H1 (cell line): ENCODE measurements around the gene HENMT1. TPM values are rescaled to one million over a fixed set of nuclear protein-coding genes. Genes with fewer than 3 reads are reported as not detected.

Source experiments
- CTCF ChIA-PET: fragments of 300-600 bp; sonication (Branson Sonifier 250); formaldehyde crosslinking; loops from one replicate; lab custom pipeline; 2021; ENCODE audit not compliant: partially characterized antibody; lab: Charles Lee
- POLR2A ChIA-PET: fragments of 300-600 bp; sonication (Branson Sonifier 250); formaldehyde crosslinking; loops from one replicate; lab custom pipeline; 2021; ENCODE audit warnings: inconsistent platforms; ENCODE audit not compliant: partially characterized antibody; lab: Charles Lee
- DNase-seq, 2 experiments: peaks; one replicate each; pipeline versions ENCODE4 v3.0.0 to v3.0.0-alpha.2; 2010 to 2022; ENCODE audit warnings: low spot score in 2 of 2, low read depth in 1 of 2, mixed read lengths in 1 of 2
- FAIRE-seq: peaks from 2 replicates; lab custom pipeline; 2011; peaks lifted over from hg19 to GRCh38; lab: Jason Lieb, UNC
- H2AFZ ChIP-seq: 2 replicates; pipeline ENCODE4 v1.8.1; 2012; ENCODE audit warnings: low read length, inconsistent platforms
- H2AK5ac ChIP-seq: 2 replicates; pipeline ENCODE4 v1.6.1; 2013; ENCODE audit warnings: low read depth, low read length
- H2BK120ac ChIP-seq: replicated peaks from 2 replicates; pipeline ENCODE3; 2013; ENCODE audit warnings: low read depth, low read length, inconsistent platforms
- H2BK12ac ChIP-seq: 2 replicates; pipeline ENCODE4 v1.6.1; 2013; ENCODE audit warnings: low read depth, low read length
- H2BK15ac ChIP-seq: 2 replicates; pipeline ENCODE4 v1.6.1; 2013; ENCODE audit warnings: low read length
- H2BK20ac ChIP-seq: 2 replicates; pipeline ENCODE4 v1.6.1; 2013; ENCODE audit warnings: low read length
- H2BK5ac ChIP-seq: 2 replicates; pipeline ENCODE4 v1.6.1; 2013; ENCODE audit warnings: low read depth, low read length
- H3K14ac ChIP-seq: 2 replicates; pipeline ENCODE4 v1.6.1; 2013; ENCODE audit warnings: inconsistent platforms; ENCODE audit not compliant: insufficient read length
- H3K18ac ChIP-seq: 2 replicates; pipeline ENCODE4 v1.6.1; 2013; ENCODE audit warnings: low read length; ENCODE audit errors: extremely low read depth
- H3K23ac ChIP-seq: 2 replicates; pipeline ENCODE4 v1.6.1; 2013; ENCODE audit warnings: inconsistent platforms; ENCODE audit not compliant: insufficient read length
- H3K23me2 ChIP-seq: 2 replicates; pipeline ENCODE4 v1.6.1; 2013; ENCODE audit warnings: low read depth, low read length
- H3K27ac ChIP-seq: 2 replicates; pipeline ENCODE4 v1.6.1; 2011; ENCODE audit warnings: low read depth, low read length, inconsistent platforms
- H3K27me3 ChIP-seq, 4 experiments: replicated peaks in 1 of 4; 1 replicate in 1 of 4; 2 replicates in 3 of 4; pipeline versions ENCODE4 v1.6.1 to v1.8.1; 2011 to 2013; ENCODE audit warnings: low read length in 3 of 4, mild to moderate bottlenecking in 3 of 4, inconsistent platforms in 2 of 4, mixed read lengths in 2 of 4, moderate library complexity in 1 of 4; ENCODE audit not compliant: control insufficient read depth in 3 of 4, insufficient read depth in 3 of 4; ENCODE audit errors: extremely low read depth in 1 of 4
- H3K36me3 ChIP-seq, 4 experiments: 2 replicates each; pipeline versions ENCODE4 v1.6.1 to v1.8.1; 2011 to 2013; ENCODE audit warnings: mild to moderate bottlenecking in 4 of 4, low read length in 3 of 4, moderate library complexity in 2 of 4, control low read depth in 1 of 4, inconsistent platforms in 1 of 4; ENCODE audit not compliant: insufficient read depth in 4 of 4, control insufficient read depth in 2 of 4
- H3K4ac ChIP-seq: replicated peaks from 2 replicates; pipeline ENCODE3; 2013; ENCODE audit warnings: low read length, low read depth, mixed read lengths, inconsistent platforms; ENCODE audit not compliant: insufficient read length
- H3K4me1 ChIP-seq, 4 experiments: replicated peaks in 1 of 4; 1 replicate in 1 of 4; 2 replicates in 3 of 4; pipeline versions ENCODE4 v1.6.1 to v1.8.1; 2011 to 2013; ENCODE audit warnings: low read length in 3 of 4, inconsistent platforms in 2 of 4, mixed read lengths in 1 of 4; ENCODE audit not compliant: insufficient read depth in 4 of 4, control insufficient read depth in 3 of 4
- H3K4me2 ChIP-seq, 2 experiments: 2 replicates each; pipeline versions ENCODE4 v1.6.1 to v1.8.1; 2011 to 2013; ENCODE audit warnings: low read depth in 2 of 2, low read length in 2 of 2, control low read depth in 1 of 2, inconsistent platforms in 1 of 2, mild to moderate bottlenecking in 1 of 2; ENCODE audit not compliant: insufficient read depth in 1 of 2
- H3K4me3 ChIP-seq, 4 experiments: fragments of 200-600, 300-600 bp in 1 of 4; sonication (generic), shearing (Covaris generic), sonication (Bioruptor Twin) in 1 of 4; 2 replicates each; pipeline versions ENCODE4 v1.5.1 to v1.8.1; 2011 to 2016; ENCODE audit warnings: low read length in 4 of 4, low read depth in 3 of 4, control low read depth in 2 of 4, inconsistent platforms in 2 of 4, mild to moderate bottlenecking in 2 of 4, mixed read lengths in 1 of 4, moderate library complexity in 1 of 4; ENCODE audit not compliant: insufficient read depth in 2 of 4; ENCODE audit errors: extremely low read depth in 1 of 4
- H3K56ac ChIP-seq: replicated peaks from 2 replicates; pipeline ENCODE3; 2013; ENCODE audit warnings: low read depth, mild to moderate bottlenecking, mixed read lengths, low read length, inconsistent platforms; ENCODE audit not compliant: insufficient read length
- H3K79me1 ChIP-seq: 2 replicates; pipeline ENCODE4 v1.6.1; 2013; ENCODE audit warnings: low read depth, low read length, control low read depth
- H3K79me2 ChIP-seq, 2 experiments: 2 replicates each; pipeline versions ENCODE4 v1.6.1 to v1.8.1; 2012 to 2013; ENCODE audit warnings: low read length in 2 of 2, mild to moderate bottlenecking in 2 of 2, inconsistent platforms in 1 of 2; ENCODE audit not compliant: insufficient read depth in 2 of 2, control insufficient read depth in 1 of 2
- H3K9ac ChIP-seq, 4 experiments: replicated peaks in 1 of 4; 1 replicate in 1 of 4; 2 replicates in 3 of 4; pipeline versions ENCODE4 v1.6.1 to v1.8.1; 2011 to 2013; ENCODE audit warnings: low read depth in 3 of 4, low read length in 3 of 4, control low read depth in 2 of 4, mild to moderate bottlenecking in 2 of 4, moderate library complexity in 2 of 4, inconsistent platforms in 1 of 4; ENCODE audit errors: extremely low read depth in 1 of 4
- H3K9me3 ChIP-seq, 2 experiments: 2 replicates each; pipeline versions ENCODE4 v1.6.1 to v1.8.1; 2012 to 2013; ENCODE audit warnings: mild to moderate bottlenecking in 2 of 2, moderate library complexity in 2 of 2, control low read depth in 1 of 2, inconsistent platforms in 1 of 2, low read depth in 1 of 2, low read length in 1 of 2, mixed read lengths in 1 of 2; ENCODE audit not compliant: insufficient read depth in 2 of 2
- H4K20me1 ChIP-seq, 2 experiments: replicated peaks in 1 of 2; 2 replicates each; pipeline versions ENCODE3 to v1.8.1; 2011 to 2013; ENCODE audit warnings: inconsistent platforms in 2 of 2, low read length in 2 of 2, mild to moderate bottlenecking in 1 of 2; ENCODE audit not compliant: insufficient read depth in 2 of 2, control insufficient read depth in 1 of 2
- H4K5ac ChIP-seq: 2 replicates; pipeline ENCODE4 v1.6.1; 2013; ENCODE audit warnings: low read length, low read depth, mixed read lengths, inconsistent platforms; ENCODE audit not compliant: insufficient read length
- H4K8ac ChIP-seq: 2 replicates; pipeline ENCODE4 v1.8.0; 2013; ENCODE audit warnings: mild to moderate bottlenecking, moderate library complexity, low read length, inconsistent platforms; ENCODE audit not compliant: insufficient read depth; ENCODE audit errors: extremely low read depth
- H4K91ac ChIP-seq: replicated peaks from 2 replicates; pipeline ENCODE3; 2013; ENCODE audit warnings: low read length, mixed read lengths, inconsistent platforms; ENCODE audit not compliant: insufficient read length
- CTBP2 ChIP-seq: IDR thresholded peaks from 2 replicates; pipeline ENCODE4 v1.7.0; 2011; ENCODE audit warnings: borderline replicate concordance, mild to moderate bottlenecking, moderate library complexity, mixed read lengths, low read length; ENCODE audit not compliant: insufficient read depth, insufficient read length
- CTCF ChIP-seq, 3 experiments: IDR thresholded peaks; 1 replicate in 2 of 3; 2 replicates in 1 of 3; pipeline versions ENCODE4 v1.5.1 to v1.6.1; 2011; ENCODE audit warnings: low read length in 3 of 3, mild to moderate bottlenecking in 3 of 3, inconsistent platforms in 2 of 3, low read depth in 1 of 3, moderate library complexity in 1 of 3; ENCODE audit not compliant: insufficient read depth in 1 of 3; ENCODE audit errors: control extremely low read depth in 1 of 3
- EGR1 ChIP-seq: IDR thresholded peaks from 2 replicates; pipeline ENCODE4 v1.6.1; 2011; ENCODE audit warnings: low read depth, low read length, borderline replicate concordance
- EZH2 ChIP-seq: fragments of 200-600 bp; sonication (generic); IDR thresholded peaks from 2 replicates; pipeline ENCODE4 v1.7.1; 2012; ENCODE audit warnings: low read depth, mild to moderate bottlenecking, moderate library complexity, low read length, inconsistent platforms; ENCODE audit not compliant: severe bottlenecking
- GTF2F1 ChIP-seq: IDR thresholded peaks from 2 replicates; pipeline ENCODE4 v1.6.1; 2012; ENCODE audit warnings: low read depth, low read length, improper control_type of control experiment, borderline replicate concordance
- RFX5 ChIP-seq: IDR thresholded peaks from 2 replicates; pipeline ENCODE4 v1.6.1; 2011; ENCODE audit warnings: low read depth, low read length, improper control_type of control experiment, borderline replicate concordance
- SRF ChIP-seq: IDR thresholded peaks from 2 replicates; pipeline ENCODE4 v1.6.1; 2011; ENCODE audit warnings: mild to moderate bottlenecking, low read depth, low read length, moderate library complexity
- ZNF274 ChIP-seq: IDR thresholded peaks from 2 replicates; pipeline ENCODE4 v1.7.0; 2012; ENCODE audit warnings: low read length, borderline replicate concordance; ENCODE audit errors: extremely low read depth
- WGBS, 2 experiments: shearing (Covaris generic) in 1 of 2; methylation state at CpG; one replicate each; pipeline versions ENCODE4 v1.1.6 to v1.1.7; 2013 to 2015; ENCODE audit warnings: low lambda C conversion rate in 2 of 2, mixed read lengths in 2 of 2, inconsistent platforms in 1 of 2, low coverage in 1 of 2, missing lambda C conversion rate in 1 of 2; ENCODE audit not compliant: insufficient replicate concordance in 2 of 2, insufficient coverage in 1 of 2, insufficient read length in 1 of 2; ENCODE audit errors: extremely low coverage in 1 of 2, missing lambda C conversion rate in 1 of 2; 5-methylcytosine and 5-hydroxymethylcytosine counted together
- polyA plus RNA-seq, 7 experiments: library from polyadenylated mRNA; depleted of rRNA in 3 of 7; stranded (reverse) in 5 of 7; unstranded in 2 of 7; fragments of >200 nt in 5 of 7; fragments of 200-250 nt in 2 of 7; gene quantifications; 1 replicate in 5 of 7; 2 replicates in 1 of 7; 4 replicates in 1 of 7; pipeline versions ENCODE4 v1.2.1 to v1.2.3, GENCODE V29; 2011 to 2013; ENCODE audit warnings: missing spikeins in 2 of 7, mixed read lengths in 2 of 7
- total RNA-seq: library from RNA; stranded (reverse); fragmentation: NEBNext Ultra II Directional; extraction: Animal tissue kit (Norgen Biotek cat#: 25700); gene quantifications from 2 replicates; pipeline ENCODE4 v1.2.1, GENCODE V29; 2021
- TF ChIP-seq, protein P1 (sequence below): IDR thresholded peaks from 2 replicates; pipeline ENCODE4 v1.6.1; 2011; ENCODE audit warnings: low read length, improper control_type of control experiment

The HENMT1 gene
- total and polyA plus RNA-seq, 2 of the 8 experiments (the other 6 are each of a cell fraction or from before 2014, with no cell fraction given): 2.9 to 5.6 TPM

- H3K9ac ChIP-seq: no peak overlapping the region
- H3K27me3 ChIP-seq: no peaks in the 10 kb centered on the region
- H3K23me2 ChIP-seq: no peaks in the 10 kb centered on the region
- H3K56ac ChIP-seq: no peak overlapping the region
- 91% methylated on average over 2 of the region's 2 CpGs; no CpG with 5 or more reads in 1 of the 2 experiments for WGBS, 2 experiments
- CTCF ChIA-PET: interaction anchor here (1.1 to 1.4 kb wide), 2 partner anchors 12 to 49 kb away, joined by 3 read pairs; no protein-coding TSS in a partner anchor
- POLR2A ChIA-PET: no interaction called here
- H3K79me1 ChIP-seq: no peaks in the 10 kb centered on the region
- H3K79me2 ChIP-seq: no peaks in the 10 kb centered on the region
- no peak overlapping the region for H2BK12ac ChIP-seq
- no peak overlapping the region for H2BK5ac ChIP-seq
- H3K18ac ChIP-seq: no peak overlapping the region
- H4K20me1 ChIP-seq: no peaks in the 10 kb centered on the region
- no peak overlapping the region for H3K4me2 ChIP-seq
- no peak overlapping the region for H3K14ac ChIP-seq
- no peak overlapping the region for H4K5ac ChIP-seq
- no peak overlapping the region for H2AFZ ChIP-seq
- H2BK15ac ChIP-seq: no peak overlapping the region
- no peak overlapping the region for H3K23ac ChIP-seq
- no peak overlapping the region for H3K4me3 ChIP-seq
- DNase-seq (no peak), FAIRE-seq (no peak)
- H2BK120ac ChIP-seq: no peak overlapping the region
- H3K36me3 ChIP-seq: peaks cover 0 to 9% (median 1%) of the 10 kb centered on the region in 4 experiments; a peak in 4 of 8 replicates
- H2BK20ac ChIP-seq: no peak overlapping the region
- no peak overlapping the region for H3K4ac ChIP-seq
- H3K4me1 ChIP-seq: no peaks in the 10 kb centered on the region
- H4K91ac ChIP-seq: no peak overlapping the region
- H2AK5ac ChIP-seq: no peak overlapping the region
- no peaks in the 10 kb centered on the region for H3K9me3 ChIP-seq
- H3K27ac ChIP-seq: no peak overlapping the region
- no peak overlapping the region for H4K8ac ChIP-seq
- TF ChIP-seq RFX5 (no peak), EGR1 (no peak), CTBP2 (no peak), ZNF274 (no peak), EZH2 (no peak), CTCF (IDR thresholded peaks at IDR 0.05; ENCODE audit: control extremely low read depth in 1 of 3, insufficient read depth in 1 of 3, low read depth in 1 of 3, low read length in 3 of 3) (no peak), GTF2F1 (no peak), SRF (no peak)
- TF ChIP-seq, protein P1, sequence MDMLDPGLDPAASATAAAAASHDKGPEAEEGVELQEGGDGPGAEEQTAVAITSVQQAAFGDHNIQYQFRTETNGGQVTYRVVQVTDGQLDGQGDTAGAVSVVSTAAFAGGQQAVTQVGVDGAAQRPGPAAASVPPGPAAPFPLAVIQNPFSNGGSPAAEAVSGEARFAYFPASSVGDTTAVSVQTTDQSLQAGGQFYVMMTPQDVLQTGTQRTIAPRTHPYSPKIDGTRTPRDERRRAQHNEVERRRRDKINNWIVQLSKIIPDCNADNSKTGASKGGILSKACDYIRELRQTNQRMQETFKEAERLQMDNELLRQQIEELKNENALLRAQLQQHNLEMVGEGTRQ: no peak
These were observed 50.8 kb downstream of the HENMT1 start for GRCh38 chr1:108610073-108610472.
